K562 (cell line): ENCODE results near the gene MYO10. TPM values are rescaled to one million over a fixed set of nuclear protein-coding genes. Genes with fewer than 3 reads are reported as not detected.
A peak's percentile ranks its signal among the peaks of the same experiment; 100 is the strongest.

Experiments used
- C11orf30 ChIP-seq: fragments of 450-650 bp; IDR thresholded peaks from 2 replicates; pipeline ENCODE4 v1.6.1; 2016; ENCODE audit warnings: low read depth, mild to moderate bottlenecking
- CBFB ChIP-seq: sonication (generic); formaldehyde crosslinking; IDR thresholded peaks from 2 replicates; pipeline ENCODE4 v1.4.0; 2020; ENCODE audit warnings: mild to moderate bottlenecking, missing genetic modification reagents
- FOXJ3 ChIP-seq: sonication (generic); formaldehyde crosslinking; IDR thresholded peaks from 2 replicates; pipeline ENCODE4 v1.4.0; 2020; ENCODE audit warnings: mild to moderate bottlenecking, missing genetic modification reagents
- HMG20A ChIP-seq: fragments of 450-650 bp; formaldehyde crosslinking; conservative IDR thresholded peaks from 2 replicates; pipeline ENCODE4 v1.4.0; 2020; ENCODE audit warnings: mild to moderate bottlenecking, mixed read lengths
- MAFG ChIP-seq: fragments of 450-650 bp; conservative IDR thresholded peaks from 2 replicates; pipeline ENCODE4 v1.6.1; 2016; ENCODE audit warnings: missing genetic modification characterization, missing compliant biosample characterization
- PHB ChIP-seq: fragments of 250-450 bp; sonication (Bioruptor Pico); IDR thresholded peaks from 2 replicates; pipeline ENCODE4 v1.5.0; 2021
- PTRF ChIP-seq: fragments of 450-650 bp; IDR thresholded peaks from 2 replicates; pipeline ENCODE4 v1.6.1; 2016; ENCODE audit warnings: mild to moderate bottlenecking, missing genetic modification characterization, missing compliant biosample characterization
- RBM14 ChIP-seq: fragments of 200-400 bp; formaldehyde crosslinking; IDR thresholded peaks from 2 replicates; pipeline ENCODE4 v1.6.1; 2018; ENCODE audit warnings: low read depth, mild to moderate bottlenecking, low read length, moderate library complexity, borderline replicate concordance; ENCODE audit not compliant: insufficient read depth
- SAFB2 ChIP-seq: fragments of 200-400 bp; formaldehyde crosslinking; IDR thresholded peaks from 2 replicates; pipeline ENCODE4 v1.6.1; 2018; ENCODE audit warnings: borderline replicate concordance, low read length, low read depth, moderate library complexity; ENCODE audit not compliant: severe bottlenecking
- TAF9B ChIP-seq: fragments of 450-650 bp; IDR thresholded peaks from 2 replicates; pipeline ENCODE4 v1.6.1; 2018; ENCODE audit warnings: mild to moderate bottlenecking; ENCODE audit not compliant: partially characterized antibody
- TRIM28 ChIP-seq: fragments of 450-650 bp; IDR thresholded peaks from 2 replicates; pipeline ENCODE4 v1.6.1; 2017
- WHSC1 ChIP-seq: IDR thresholded peaks from one replicate; pipeline ENCODE4 v1.6.1; 2012; ENCODE audit warnings: low read length, control low read depth, inconsistent platforms
- polyA plus RNA-seq, 8 experiments: library from polyadenylated mRNA; depleted of rRNA in 4 of 8; stranded (reverse) in 5 of 8; unstranded in 3 of 8; fragments of >200 nt; fragmentation: Nextera tagmentation in 2 of 8; fragmentation: Illumina TruSeq in 1 of 8; extraction: Ambion mirVana in 2 of 8; extraction: Trizol in 1 of 8; gene quantifications; 2 replicates each; pipeline versions ENCODE4 v1.2.1 to v1.2.3, GENCODE V29; 2011 to 2014; ENCODE audit warnings: inconsistent platforms in 1 of 8, missing spikeins in 1 of 8
- total RNA-seq, 7 experiments: library from RNA; depleted of rRNA in 6 of 7; stranded (reverse); fragments of >200 nt in 6 of 7; fragmentation: Illumina TruSeq in 2 of 7; extraction: Trizol in 2 of 7; gene quantifications; 2 replicates each; pipeline versions ENCODE4 v1.2.1 to v1.2.3, GENCODE V29; 2011 to 2021; ENCODE audit warnings: low replicate concordance in 1 of 7
- TF ChIP-seq, protein P1 (sequence below): fragments of 250-450 bp; sonication (Bioruptor Pico); IDR thresholded peaks from 2 replicates; pipeline ENCODE4 v1.8.0; 2021; ENCODE audit warnings: moderate library complexity, mild to moderate bottlenecking, inconsistent platforms
- TF ChIP-seq, protein P2 (sequence below), 2 experiments: fragments of 450-650 bp in 1 of 2; sonication (generic) in 1 of 2; formaldehyde crosslinking in 1 of 2; IDR thresholded peaks in 1 of 2; conservative IDR thresholded peaks in 1 of 2; 2 replicates each; pipeline versions ENCODE4 v1.6.1 to v1.8.1; 2016 to 2023; ENCODE audit warnings: mild to moderate bottlenecking in 2 of 2, moderate library complexity in 2 of 2, inconsistent platforms in 1 of 2, missing genetic modification reagents in 1 of 2
- TF ChIP-seq, protein P3 (sequence below), 2 experiments: IDR thresholded peaks; 2 replicates each; pipeline ENCODE4 v1.6.1; 2011; ENCODE audit warnings: borderline replicate concordance in 1 of 2, control low read depth in 1 of 2, low read depth in 1 of 2, low read length in 1 of 2, mild to moderate bottlenecking in 1 of 2, mixed read lengths in 1 of 2, moderate library complexity in 1 of 2; ENCODE audit not compliant: insufficient read depth in 1 of 2, insufficient read length in 1 of 2, poor library complexity in 1 of 2, severe bottlenecking in 1 of 2; ENCODE audit errors: extremely low read depth in 1 of 2

Gene MYO10
- total and polyA plus RNA-seq, 9 of the 15 experiments (the other 6 are each of a cell fraction or from before 2014, with no cell fraction given) = 0.04 to 0.24 TPM; not detected in 7

DNA sequence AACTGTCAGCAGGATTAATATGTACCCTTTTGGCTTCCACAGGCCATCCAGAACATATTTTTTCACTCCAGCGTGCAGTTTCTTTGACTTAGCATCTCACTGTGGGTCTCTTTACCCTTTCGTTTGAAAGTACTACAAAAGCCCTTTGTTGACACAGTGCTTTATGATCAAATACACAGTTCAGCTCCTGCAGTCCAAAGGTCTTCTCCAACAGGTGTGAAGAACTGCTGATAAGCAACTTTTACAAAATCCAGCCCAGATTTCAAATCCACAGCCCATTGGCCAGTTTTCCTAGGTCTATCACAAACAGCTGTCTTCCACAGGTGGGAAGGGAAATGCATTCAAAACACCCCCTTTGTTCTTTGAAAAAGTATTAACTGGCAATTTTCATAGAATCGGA lies 54.8 kb downstream of the MYO10 start (continued):
- no peak for TF ChIP-seq FOXJ3
- TF ChIP-seq SAFB2 = no peak
- TF ChIP-seq, protein P1, sequence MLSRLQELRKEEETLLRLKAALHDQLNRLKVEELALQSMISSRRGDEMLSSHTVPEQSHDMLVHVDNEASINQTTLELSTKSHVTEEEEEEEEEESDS (CRISPR knock-in tag) = no peak
- TF ChIP-seq MAFG (tag) = 0 out of 2 replicates have a peak, but pooled peaks have one; percentile 12
- TF ChIP-seq, protein P2, sequence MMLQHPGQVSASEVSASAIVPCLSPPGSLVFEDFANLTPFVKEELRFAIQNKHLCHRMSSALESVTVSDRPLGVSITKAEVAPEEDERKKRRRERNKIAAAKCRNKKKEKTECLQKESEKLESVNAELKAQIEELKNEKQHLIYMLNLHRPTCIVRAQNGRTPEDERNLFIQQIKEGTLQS (IDR thresholded peaks at IDR 0.05) = no peak
- TF ChIP-seq, protein P2 (CRISPR knock-in tag; conservative IDR thresholded peaks at IDR 0.05) = no peak
- TF ChIP-seq, protein P3, sequence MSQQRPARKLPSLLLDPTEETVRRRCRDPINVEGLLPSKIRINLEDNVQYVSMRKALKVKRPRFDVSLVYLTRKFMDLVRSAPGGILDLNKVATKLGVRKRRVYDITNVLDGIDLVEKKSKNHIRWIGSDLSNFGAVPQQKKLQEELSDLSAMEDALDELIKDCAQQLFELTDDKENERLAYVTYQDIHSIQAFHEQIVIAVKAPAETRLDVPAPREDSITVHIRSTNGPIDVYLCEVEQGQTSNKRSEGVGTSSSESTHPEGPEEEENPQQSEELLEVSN (IDR thresholded peaks at IDR 0.05; ENCODE audit: borderline replicate concordance in 1 of 2, extremely low read depth in 1 of 2, insufficient read depth in 1 of 2, insufficient read length in 1 of 2, low read depth in 1 of 2, low read length in 1 of 2, poor library complexity in 1 of 2, severe bottlenecking in 1 of 2) = no peak
- TF ChIP-seq PHB = no peak
- no peak for TF ChIP-seq WHSC1
- no peak for TF ChIP-seq TAF9B
- no peak for TF ChIP-seq RBM14
- TF ChIP-seq TRIM28 = no peak
- TF ChIP-seq HMG20A (CRISPR knock-in tag) = no peak
- no peak for TF ChIP-seq CBFB (CRISPR knock-in tag)
- 0 out of 2 replicates have a peak, but pooled peaks have one; percentile 22 for TF ChIP-seq C11orf30
- TF ChIP-seq PTRF (tag) = no peak
